T47D (cell line): ENCODE measurements around the gene PRKN.
"Not testable (repeated sequence)": the region's sequence is repeated elsewhere in the genome, so short reads cannot be mapped to it uniquely, and the experiment has no call there.

Experiments
- DNase-seq, 2 experiments: peaks; one replicate each; pipeline versions ENCODE4 v3.0.0 to v3.0.0-alpha.2; 2011 to 2012; ENCODE audit warnings: low read depth in 1 of 2, low spot score in 1 of 2
- JUND ChIP-seq: IDR thresholded peaks from 2 replicates; pipeline ENCODE4 v1.6.1; 2012; ENCODE audit warnings: low read depth
- in situ Hi-C: cut with HindIII; loops from 2 replicates; pipeline ENCODE4 v1.10.0; 2016; ENCODE audit warnings: low sequenced_read_pairs, low pct_unique_long_range_greater_than_20kb

The PRKN gene

GRCh38 chr6:161341638-161342037, 1385.9 kb downstream of the PRKN start:
- no peak for TF ChIP-seq JUND
- in situ Hi-C loops: no loop called here
- no peak for DNase-seq

DNA sequence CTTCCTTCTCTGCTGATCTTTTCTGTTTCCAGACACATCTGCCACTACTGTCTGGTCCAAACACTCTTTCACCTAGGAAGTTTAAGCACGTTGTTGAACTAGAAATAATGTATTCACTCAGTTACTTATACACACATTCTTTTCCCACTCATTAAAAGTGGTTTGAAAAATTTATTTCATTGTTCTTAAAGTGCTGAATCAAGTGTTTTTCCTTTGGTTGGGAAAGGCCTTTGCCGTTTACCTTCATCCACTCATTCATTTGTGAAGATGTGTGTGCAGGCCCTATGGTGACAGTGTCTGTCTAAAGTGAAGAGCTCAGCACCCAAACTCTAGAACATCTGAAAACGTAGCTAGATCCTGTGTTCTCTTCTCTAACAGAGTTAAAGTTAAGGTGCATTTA, 1389.6 kb downstream of the PRKN start:
- no peak for TF ChIP-seq JUND
- in situ Hi-C loops: no loop called here
- DNase-seq: no peak

GRCh38 chr6:161336479-161336878, 1391.1 kb downstream of the PRKN start:
- TF ChIP-seq JUND: no peak
- in situ Hi-C loops: no loop called here
- no peak for DNase-seq

DNA sequence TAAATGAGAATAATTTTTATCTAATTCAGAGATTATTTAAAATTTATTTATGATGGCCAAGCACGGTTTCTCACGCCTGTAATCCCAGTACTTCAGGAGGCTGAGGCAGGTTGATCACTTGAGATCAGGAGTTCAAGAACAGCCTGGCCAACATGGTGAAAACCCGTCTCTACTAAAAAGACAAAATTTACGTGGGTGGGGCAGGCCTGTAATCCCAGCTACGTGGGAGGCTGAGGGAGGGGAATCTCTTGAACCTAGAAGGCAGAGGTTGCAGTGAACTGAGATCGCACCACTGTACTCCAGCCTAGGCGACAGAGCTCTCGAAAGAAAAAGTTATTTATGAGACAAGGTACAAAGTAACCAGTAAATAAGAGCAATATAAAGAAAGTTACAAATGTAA, 1394.2 kb downstream of the PRKN start:
- no peak for DNase-seq
- no peak for TF ChIP-seq JUND
- in situ Hi-C loops: no loop called here

DNA sequence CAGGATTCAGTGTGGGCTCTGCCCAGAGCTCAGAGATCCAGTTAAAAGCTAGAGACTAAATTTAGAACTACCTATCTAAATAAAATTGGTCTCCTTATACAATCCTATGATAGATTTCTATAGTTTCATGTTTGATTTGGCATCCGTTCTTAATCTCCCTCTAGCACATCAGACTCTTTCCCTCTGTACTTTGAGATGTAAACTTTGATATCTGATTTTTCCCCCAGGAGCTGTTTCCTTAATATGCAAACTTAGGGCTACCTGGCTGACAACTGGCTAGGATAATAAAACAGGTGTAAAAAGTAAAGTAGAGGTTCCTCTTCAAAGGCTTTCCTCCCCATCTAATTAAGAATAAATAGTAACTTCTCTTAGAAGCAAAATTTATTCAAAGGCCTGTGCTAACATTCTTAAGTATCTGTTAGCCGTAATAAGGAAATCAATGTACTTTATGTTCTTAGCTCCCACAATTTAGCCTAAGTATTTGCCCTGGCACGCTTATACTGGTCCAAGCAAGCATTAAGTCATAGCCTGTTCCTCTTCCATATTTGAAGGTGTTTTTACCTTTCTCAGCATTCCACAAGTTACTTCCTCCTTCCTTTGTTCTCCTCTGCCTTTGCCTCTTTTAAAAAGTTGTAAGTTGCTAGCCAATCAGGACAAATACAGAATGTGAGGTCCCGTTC, 1396.0 kb downstream of the PRKN start:
- DNase-seq: peak in 1 of 2 experiments; percentile 80
- in situ Hi-C loops: not testable (repeated sequence)

GRCh38 chr6:161327360-161327953, 1400.1 kb downstream of the PRKN start:
- in situ Hi-C loops: no loop called here

GRCh38 chr6:161319231-161319630, 1408.3 kb downstream of the PRKN start:
- TF ChIP-seq JUND: no peak
- no peak for DNase-seq
- in situ Hi-C loops: no loop called here

More at GRCh38 chr6:161327360-161327953, 1400.1 kb downstream of the PRKN start:
- DNase-seq: no peak
- TF ChIP-seq JUND: no peak

- no peak for TF ChIP-seq JUND
- in situ Hi-C loops: no loop called here
- no peak for DNase-seq
These were observed 1409.1 kb downstream of the PRKN start for GRCh38 chr6:161318456-161318855.

- TF ChIP-seq JUND: no peak
- in situ Hi-C loops: no loop called here
- DNase-seq: no peak
These were observed 1411.0 kb downstream of the PRKN start for GRCh38 chr6:161316531-161316930.

DNA sequence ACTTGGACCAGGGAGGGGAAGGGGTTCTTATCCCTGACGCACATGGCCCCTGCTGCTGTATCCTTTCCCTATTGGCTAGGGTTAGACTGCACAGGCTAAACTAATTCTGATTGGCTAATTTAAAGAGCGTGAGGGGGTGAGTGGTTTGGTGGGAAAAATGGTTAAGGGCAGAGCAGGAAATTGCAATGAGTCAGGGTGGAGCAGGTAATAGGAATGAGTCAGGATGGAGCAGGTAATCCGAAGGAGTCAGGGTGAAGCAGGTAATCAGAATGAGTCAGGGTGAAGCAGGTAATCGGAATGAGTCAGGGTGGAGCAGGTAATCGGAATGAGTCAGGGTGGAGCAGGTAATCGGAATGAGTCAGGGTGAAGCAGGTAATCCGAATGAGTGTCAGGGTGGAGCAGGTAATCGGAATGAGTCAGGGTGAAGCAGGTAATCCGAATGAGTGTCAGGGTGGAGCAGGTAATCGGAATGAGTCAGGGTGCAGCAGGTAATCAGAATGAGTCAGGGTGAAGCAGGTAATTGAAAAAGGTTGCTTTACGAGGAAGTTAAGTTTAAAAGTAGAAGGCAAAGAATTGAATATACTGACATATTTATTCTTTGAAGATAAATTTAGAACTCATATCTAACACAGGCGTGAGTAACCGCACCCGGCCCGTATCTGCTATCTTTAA, 1412.2 kb downstream of the PRKN start:
- in situ Hi-C loops, DNase-seq: not testable (repeated sequence)

DNA sequence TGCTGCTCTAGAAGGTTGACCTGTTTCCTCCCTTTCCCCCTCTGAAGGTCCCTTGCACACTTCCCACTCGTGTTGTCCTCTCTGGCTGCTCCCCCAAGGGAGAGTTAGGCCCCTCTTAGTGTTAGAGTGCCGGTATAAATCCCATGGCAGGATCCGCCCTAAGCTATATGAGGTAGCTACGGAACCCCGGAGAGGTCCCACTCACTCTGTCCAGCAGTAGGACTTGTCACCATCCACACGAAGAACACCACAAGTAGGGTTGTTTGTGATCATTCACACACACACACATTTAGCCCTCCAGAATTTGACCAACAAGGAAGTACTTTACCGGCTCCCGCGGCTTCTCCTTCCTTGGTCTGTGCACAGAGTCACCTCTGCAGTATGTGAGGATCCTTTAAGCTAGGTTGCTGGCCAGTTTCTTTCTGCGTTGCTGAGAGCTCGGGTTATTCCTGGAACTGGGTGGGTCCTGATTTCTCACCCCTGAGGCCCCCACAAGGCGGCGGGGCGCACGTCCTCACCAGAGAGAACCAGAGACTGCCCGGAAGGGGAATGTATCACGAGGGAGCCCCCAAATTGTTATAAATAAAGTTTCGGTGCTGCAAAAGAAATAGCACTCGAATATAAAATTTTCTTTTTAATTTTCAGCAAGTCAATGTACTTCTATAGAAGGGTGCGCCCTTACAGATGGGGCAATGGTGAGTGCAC, 1412.9 kb downstream of the PRKN start:
- DNase-seq, in situ Hi-C loops: not testable (repeated sequence)

DNA sequence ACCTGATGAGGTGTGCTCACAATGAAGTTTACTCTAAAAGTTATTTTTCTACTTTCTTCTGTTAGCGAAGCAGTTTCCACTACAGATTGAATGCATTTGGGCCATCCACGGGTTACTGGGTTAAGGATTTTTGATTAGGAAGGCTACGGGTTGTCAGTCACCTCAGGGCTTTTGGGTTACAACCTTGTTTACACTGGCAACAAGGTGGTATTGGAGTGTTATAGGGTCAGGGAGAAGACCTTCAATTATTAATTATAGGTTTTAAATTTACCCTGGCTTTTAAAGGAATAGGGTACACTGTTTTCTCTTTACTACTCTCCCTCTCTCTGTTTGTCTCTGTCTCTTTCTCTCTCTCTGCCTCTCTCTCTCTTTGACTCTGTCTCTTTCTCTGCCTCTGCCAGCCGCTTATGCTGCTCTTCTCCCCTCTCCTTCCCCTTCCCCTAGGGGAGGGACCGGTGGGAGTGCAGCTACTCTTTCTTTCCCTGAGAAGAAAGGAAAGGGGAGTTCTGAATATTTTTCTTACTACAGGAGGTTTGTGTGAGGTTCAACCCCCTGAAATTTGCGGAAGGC, 1413.5 kb downstream of the PRKN start:
- in situ Hi-C loops: no loop called here
- no peak for TF ChIP-seq JUND
- no peak for DNase-seq

DNA sequence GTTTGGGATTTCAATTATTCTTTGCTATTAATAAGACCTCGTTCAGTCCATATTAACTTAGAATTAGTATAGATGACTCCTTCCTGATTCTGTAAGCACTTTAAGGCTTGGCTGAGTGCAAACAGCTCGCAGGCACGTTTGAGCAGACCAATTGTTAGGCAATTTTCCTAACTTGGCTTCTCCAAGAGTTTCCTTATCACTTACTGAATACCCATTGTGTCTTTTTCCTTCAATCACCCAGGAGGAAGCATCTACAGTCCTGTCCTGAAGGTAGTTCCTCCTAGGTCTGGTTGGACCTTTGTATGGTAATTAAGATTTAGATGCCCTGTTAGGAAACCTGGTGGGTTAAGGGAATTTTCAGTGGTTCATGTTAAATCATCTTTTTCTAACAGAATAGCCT, 1414.1 kb downstream of the PRKN start:
- in situ Hi-C loops, DNase-seq: not testable (repeated sequence)

GRCh38 chr6:161309774-161310173, 1417.8 kb downstream of the PRKN start:
- DNase-seq, in situ Hi-C loops: not testable (repeated sequence)
